ENCODE results near the gene TAPT1. TPM values are rescaled to one million over a fixed set of nuclear protein-coding genes. Genes with fewer than 3 reads are reported as not detected.
A peak's percentile ranks its signal among the peaks of the same experiment; 100 is the strongest.

The TAPT1 gene
- total RNA-seq, 1 experiment from 2014 or later = 48.6 TPM

DNA sequence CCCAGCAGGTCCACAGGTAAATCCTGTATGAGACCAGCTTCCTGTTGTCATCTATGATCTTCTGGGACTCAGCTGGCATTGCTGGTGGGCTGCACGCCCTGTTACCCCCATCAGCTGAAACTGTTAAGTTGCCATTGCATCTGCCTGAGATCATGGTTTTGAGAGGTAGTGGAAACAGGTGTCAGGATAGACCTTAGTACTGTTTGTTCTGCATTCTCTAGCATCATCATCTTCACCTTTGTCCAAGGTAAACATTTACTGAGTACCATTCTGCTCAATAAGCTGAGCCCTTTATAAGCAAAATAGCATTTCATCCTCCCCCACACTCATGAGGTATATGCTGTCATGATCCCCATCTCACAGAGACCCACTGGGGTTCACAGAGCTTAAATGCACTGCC, 99.6 kb downstream of the TAPT1 start:
- CTCF ChIA-PET = interaction anchor here (0.6 kb wide), 1 partner anchor 70 kb away, joined by 3 read pairs; no protein-coding TSS in a partner anchor
- POLR2A ChIA-PET (ENCODE audit: low non-redundant PET) = no interaction called here

DNA sequence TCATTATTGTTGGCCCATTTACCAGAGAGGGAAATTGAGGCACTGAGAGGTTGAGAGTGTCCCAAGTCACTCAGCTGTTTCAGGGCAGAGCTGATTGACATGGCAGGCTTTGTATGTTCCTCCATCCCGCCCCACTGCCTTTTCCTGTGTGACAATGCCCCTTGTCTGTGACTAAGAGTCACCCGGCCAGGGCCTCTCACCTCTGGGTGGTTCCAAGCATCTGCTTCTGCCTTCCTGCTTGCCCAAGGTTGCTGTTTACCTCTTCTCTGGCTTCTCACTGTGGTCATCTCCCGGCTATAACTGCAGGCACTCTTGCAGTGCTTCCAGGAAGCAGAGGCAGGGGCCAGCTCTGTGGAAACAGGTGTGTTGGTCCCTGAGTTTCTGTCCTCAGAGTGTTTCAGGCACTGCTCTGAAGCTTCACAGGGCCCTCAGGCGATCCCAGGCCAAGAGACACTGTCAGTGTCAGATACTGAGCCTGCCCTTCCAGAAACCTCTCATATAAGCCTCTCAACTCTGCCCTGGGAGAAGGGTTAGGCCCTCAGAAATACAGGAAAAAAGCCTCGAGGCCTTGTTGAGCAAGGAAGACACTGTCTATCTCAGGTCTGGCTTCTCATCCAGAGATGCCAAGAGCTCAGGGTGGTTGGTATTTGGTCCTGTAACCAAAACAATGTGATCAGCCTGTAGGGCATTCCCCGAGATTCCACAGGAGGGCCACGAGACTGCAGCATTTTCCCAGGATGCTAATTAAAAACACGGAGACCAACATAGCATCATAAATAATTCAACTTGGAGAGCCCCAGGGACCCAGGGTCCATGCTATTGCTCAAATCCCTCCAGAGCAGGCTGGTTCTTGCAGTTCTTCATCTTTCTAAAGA, 100.5 kb downstream of the TAPT1 start:
- Histone ChIP-seq H3K36me3 (ENCODE audit: insufficient read depth, low read length, poor library complexity, severe bottlenecking) (no peaks in the 10 kb centered on the region), H3K4me1 (ENCODE audit: insufficient read depth, low read length, poor library complexity, severe bottlenecking) (peaks cover 3% of the 10 kb centered on the region), H3K4me3 (ENCODE audit: low read depth, low read length, poor library complexity, severe bottlenecking) (no peak overlapping the region), H3K27ac (ENCODE audit: low read depth, low read length, poor library complexity, severe bottlenecking) (no peak overlapping the region), H3K27me3 (replicated peaks; ENCODE audit: insufficient read depth, low read depth, low read length, poor library complexity) (no peaks in the 10 kb centered on the region), H3K9me3 (ENCODE audit: low read depth, low read length, poor library complexity, severe bottlenecking) (no peaks in the 10 kb centered on the region)
- BruUV-seq (replicated peaks) = no TSS peak
- intact Hi-C loops (cut with micrococcal nuclease; ENCODE audit: unreplicated experiment) = no loop called here
- TF ChIP-seq EZH2 (IDR thresholded peaks at IDR 0.05; ENCODE audit: borderline replicate concordance, low read depth, low read length, poor library complexity, severe bottlenecking) = no peak
- TF ChIP-seq, protein P1, sequence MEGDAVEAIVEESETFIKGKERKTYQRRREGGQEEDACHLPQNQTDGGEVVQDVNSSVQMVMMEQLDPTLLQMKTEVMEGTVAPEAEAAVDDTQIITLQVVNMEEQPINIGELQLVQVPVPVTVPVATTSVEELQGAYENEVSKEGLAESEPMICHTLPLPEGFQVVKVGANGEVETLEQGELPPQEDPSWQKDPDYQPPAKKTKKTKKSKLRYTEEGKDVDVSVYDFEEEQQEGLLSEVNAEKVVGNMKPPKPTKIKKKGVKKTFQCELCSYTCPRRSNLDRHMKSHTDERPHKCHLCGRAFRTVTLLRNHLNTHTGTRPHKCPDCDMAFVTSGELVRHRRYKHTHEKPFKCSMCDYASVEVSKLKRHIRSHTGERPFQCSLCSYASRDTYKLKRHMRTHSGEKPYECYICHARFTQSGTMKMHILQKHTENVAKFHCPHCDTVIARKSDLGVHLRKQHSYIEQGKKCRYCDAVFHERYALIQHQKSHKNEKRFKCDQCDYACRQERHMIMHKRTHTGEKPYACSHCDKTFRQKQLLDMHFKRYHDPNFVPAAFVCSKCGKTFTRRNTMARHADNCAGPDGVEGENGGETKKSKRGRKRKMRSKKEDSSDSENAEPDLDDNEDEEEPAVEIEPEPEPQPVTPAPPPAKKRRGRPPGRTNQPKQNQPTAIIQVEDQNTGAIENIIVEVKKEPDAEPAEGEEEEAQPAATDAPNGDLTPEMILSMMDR (conservative IDR thresholded peaks at IDR 0.05; ENCODE audit: low read depth, low read length) = 0 out of 2 replicates have a peak, but pooled peaks have one; percentile 14
- CTCF ChIA-PET = no interaction called here
- peak; percentile 42 for DNase-seq (ENCODE audit: low spot score)
- POLR2A ChIA-PET (ENCODE audit: low non-redundant PET) = no interaction called here

More for the DNA sequence above, 99.6 kb downstream of the TAPT1 start:
- H3K4me3 ChIP-seq (ENCODE audit: low read depth, low read length, poor library complexity, severe bottlenecking) = no peak overlapping the region
- DNase-seq (ENCODE audit: low spot score) = no peak
- H3K27ac ChIP-seq (ENCODE audit: low read depth, low read length, poor library complexity, severe bottlenecking) = no peak overlapping the region
- BruUV-seq (replicated peaks) = no TSS peak
- H3K27me3 ChIP-seq (replicated peaks; ENCODE audit: insufficient read depth, low read depth, low read length, poor library complexity) = no peaks in the 10 kb centered on the region
- peaks cover 3% of the 10 kb centered on the region for H3K4me1 ChIP-seq (ENCODE audit: insufficient read depth, low read length, poor library complexity, severe bottlenecking)
- no peaks in the 10 kb centered on the region for H3K9me3 ChIP-seq (ENCODE audit: low read depth, low read length, poor library complexity, severe bottlenecking)
- intact Hi-C loops (cut with micrococcal nuclease; ENCODE audit: unreplicated experiment) = no loop called here
- no peaks in the 10 kb centered on the region for H3K36me3 ChIP-seq (ENCODE audit: insufficient read depth, low read length, poor library complexity, severe bottlenecking)
- TF ChIP-seq EZH2 (IDR thresholded peaks at IDR 0.05; ENCODE audit: borderline replicate concordance, low read depth, low read length, poor library complexity, severe bottlenecking) = no peak
- TF ChIP-seq, protein P1 (conservative IDR thresholded peaks at IDR 0.05; ENCODE audit: low read depth, low read length) = no peak

DNA sequence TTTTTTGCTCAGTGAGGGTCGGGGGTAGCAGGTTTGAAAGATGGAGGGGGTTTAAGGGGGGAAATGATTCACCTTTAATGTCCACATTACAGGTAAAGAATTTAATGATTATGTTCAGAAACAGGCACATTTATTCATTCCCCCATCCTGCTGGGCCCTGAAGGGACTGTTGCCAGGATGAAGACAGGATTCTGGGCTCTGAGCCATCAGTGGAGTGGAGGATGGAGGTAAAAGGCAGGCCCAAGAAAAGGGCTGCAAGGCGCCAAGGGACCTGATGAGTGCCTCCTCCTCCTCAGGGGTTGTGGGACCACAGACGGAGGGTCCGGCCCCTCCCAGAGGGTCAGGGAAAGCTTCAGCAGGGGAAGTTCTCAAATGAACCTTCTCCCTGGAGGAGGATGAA, 102.0 kb downstream of the TAPT1 start:
- POLR2A ChIA-PET (ENCODE audit: low non-redundant PET) = no interaction called here
- intact Hi-C loops (cut with micrococcal nuclease; ENCODE audit: unreplicated experiment) = no loop called here

More for the DNA sequence above, 102.0 kb downstream of the TAPT1 start:
- Histone ChIP-seq H3K4me3 (ENCODE audit: low read depth, low read length, poor library complexity, severe bottlenecking) (no peak overlapping the region), H3K36me3 (ENCODE audit: insufficient read depth, low read length, poor library complexity, severe bottlenecking) (no peaks in the 10 kb centered on the region), H3K9me3 (ENCODE audit: low read depth, low read length, poor library complexity, severe bottlenecking) (no peaks in the 10 kb centered on the region), H3K4me1 (ENCODE audit: insufficient read depth, low read length, poor library complexity, severe bottlenecking) (peaks cover 3% of the 10 kb centered on the region), H3K27ac (ENCODE audit: low read depth, low read length, poor library complexity, severe bottlenecking) (no peak overlapping the region), H3K27me3 (replicated peaks; ENCODE audit: insufficient read depth, low read depth, low read length, poor library complexity) (no peaks in the 10 kb centered on the region)
- DNase-seq (ENCODE audit: low spot score) = no peak
- TF ChIP-seq, protein P1 (conservative IDR thresholded peaks at IDR 0.05; ENCODE audit: low read depth, low read length) = no peak
- no peak for TF ChIP-seq EZH2 (IDR thresholded peaks at IDR 0.05; ENCODE audit: borderline replicate concordance, low read depth, low read length, poor library complexity, severe bottlenecking)
- CTCF ChIA-PET = no interaction called here
- BruUV-seq (replicated peaks) = no TSS peak

Data from A673 (cell line).